IPS-18c (cell line): Measurements from ENCODE around the gene THAP11.
A peak's percentile ranks its signal among the peaks of the same experiment; 100 is the strongest.
"Not testable (repeated sequence)": the region's sequence is repeated elsewhere in the genome, so short reads cannot be mapped to it uniquely, and the experiment has no call there.

Experiments used
- H3K4me3 ChIP-seq: 2 replicates; pipeline ENCODE4 v1.7.0; 2013; ENCODE audit warnings: low read depth, mild to moderate bottlenecking, low read length, moderate library complexity; ENCODE audit not compliant: insufficient read depth
- H3K9me3 ChIP-seq: one replicate; pipeline ENCODE4 v1.6.1; 2013; ENCODE audit warnings: mild to moderate bottlenecking, low read length, moderate library complexity; ENCODE audit not compliant: control insufficient read depth, insufficient read depth

THAP11 gene

DNA sequence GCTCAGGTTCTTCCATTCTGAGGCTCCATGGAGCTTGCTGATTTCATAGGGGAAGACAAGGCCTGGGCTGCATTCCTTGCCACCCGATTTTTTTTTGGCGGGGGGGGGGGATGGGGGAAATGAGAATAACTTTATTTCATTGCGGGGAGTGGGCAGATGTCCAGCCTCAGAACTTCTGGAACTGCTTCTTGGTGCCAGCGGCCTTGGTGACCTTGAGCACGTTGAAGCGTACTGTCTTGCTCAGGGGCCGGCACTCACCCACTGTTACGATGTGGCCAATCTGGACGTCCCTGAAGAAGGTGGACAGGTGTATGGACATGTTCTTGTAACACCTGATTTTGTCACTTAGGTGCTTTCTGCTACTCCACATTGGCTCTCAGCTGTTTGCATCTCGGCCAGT is 13.7 kb downstream of the THAP11 start:
- Histone ChIP-seq H3K4me3 (no peak overlapping the region), H3K9me3 (no peaks in the 10 kb centered on the region)

DNA sequence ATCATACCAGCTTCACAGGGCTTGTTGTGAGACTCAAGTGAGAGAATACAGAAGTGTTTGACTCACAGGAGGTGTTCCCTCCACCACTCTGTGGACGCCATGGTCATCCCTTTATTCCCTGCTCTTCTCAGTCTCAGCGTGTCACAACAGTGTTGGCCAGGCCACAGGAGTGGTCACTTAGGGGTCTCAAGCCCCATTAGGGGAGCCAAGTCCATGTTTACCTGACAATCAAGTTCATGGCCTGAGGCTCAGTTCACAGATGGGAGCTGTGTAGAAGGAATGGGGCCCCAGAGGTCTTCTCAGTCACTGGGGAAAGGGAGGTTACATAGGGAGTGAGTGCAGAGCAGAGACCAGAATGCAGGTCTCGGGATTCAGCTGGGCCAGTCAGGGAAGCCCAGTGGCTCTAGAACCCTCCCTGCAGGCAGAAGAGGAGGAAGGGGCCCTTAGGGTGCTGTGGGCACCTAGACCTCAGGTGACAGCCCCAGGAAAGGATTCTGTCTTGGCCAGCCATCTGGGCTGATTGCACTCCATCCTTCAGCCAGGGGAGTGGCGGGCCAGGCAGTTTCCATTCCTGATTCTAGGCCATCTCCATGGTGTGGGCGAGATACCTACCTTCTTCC is 14.9 kb downstream of the THAP11 start:
- Histone ChIP-seq H3K9me3 (no peaks in the 10 kb centered on the region), H3K4me3 (no peak overlapping the region; the same call in 1 of the 2 replicates)

DNA sequence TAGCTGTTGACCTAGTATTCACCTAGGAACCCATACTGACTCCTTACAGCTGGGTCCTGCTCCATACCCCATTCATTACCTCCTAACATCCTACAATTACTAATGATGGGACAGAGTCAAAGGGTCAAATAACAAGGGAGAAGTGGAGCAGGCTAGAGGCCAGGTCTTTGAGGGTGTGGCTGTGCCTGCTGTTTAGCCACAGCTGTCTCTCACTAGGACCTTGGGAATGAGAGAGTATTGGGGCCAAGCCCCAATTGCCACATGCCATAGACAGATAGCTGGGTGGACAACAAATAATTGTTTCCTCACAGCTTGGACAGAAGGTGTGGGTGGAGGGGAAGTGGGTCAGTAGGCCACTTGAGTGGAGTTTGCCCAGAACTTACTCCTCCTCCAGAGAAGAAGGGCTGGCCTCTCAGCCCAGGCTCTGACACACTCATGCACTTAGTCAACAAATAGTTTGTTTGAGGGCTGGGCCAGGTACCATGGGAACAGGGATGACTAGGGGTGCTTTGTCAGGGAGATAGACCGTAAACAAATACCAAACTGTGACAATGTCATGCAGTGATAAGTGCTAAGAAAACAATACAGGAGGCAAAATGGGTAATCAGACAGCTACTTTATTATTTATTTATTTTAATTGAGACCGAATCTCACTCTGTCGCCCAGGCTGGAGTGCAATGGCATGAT is 15.6 kb downstream of the THAP11 start:
- no peak overlapping the region; the same call in 1 of the 2 replicates for H3K4me3 ChIP-seq
- H3K9me3 ChIP-seq: no peaks in the 10 kb centered on the region

DNA sequence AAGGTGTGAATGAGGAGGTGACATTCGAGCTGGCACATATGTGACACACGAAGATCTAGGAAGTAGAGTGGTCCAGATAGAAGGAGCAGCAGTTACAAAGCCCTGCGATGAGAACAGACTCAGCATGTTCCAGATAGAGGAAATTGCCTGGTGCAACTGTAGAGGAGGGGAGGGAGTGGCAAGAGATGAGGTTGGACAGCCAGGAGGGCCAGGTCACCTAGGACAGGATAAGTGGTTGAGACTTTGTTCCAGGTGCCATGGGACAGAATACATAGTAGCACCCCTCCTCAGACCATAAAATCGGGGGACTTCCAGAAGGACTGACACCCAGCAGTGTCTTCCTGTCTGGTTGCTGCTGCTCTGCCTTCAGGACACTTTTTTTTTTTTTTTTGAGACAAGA is 16.4 kb downstream of the THAP11 start:
- H3K4me3 ChIP-seq: no peak overlapping the region
- H3K9me3 ChIP-seq: no peaks in the 10 kb centered on the region

DNA sequence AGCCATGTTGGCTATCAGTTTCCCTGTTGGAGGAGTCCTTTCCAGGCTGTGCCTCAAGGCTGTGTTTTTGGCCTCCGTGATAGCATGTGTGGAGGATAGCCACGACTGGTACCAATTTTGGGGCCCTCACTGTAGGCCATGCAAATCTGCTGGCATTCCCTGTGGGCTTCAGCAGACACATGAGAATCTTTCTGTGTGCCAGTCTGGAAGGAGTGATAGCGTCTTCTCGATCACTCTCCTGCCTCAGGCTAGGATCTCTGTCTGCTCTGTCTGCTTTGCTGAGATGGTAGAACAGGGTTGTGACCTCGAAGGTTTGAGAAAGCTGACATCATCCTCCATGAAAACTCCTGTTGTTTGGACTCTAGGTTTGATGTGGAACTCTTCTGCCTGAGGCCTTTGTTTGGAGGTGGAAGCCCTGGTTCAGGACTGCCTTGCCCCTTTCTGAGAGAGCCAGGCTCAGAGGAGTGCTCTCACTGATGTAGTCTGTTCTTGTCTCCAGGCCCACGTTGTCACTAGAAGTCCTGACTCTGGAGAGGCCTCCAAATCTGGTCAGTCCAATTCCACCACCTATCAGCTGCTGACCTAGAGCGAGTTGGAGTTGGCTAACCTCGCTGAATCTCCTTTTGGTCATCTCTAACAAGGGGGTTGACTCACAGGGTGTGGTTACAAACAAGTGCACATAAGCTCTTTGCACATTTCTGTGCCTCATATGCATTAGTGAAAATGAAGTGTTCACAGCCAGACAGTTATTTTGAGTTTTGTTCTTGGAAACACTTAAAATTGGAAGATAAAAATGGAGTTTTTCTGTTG is 18.7 kb downstream of the THAP11 start:
- Histone ChIP-seq H3K9me3 (no peaks in the 10 kb centered on the region), H3K4me3 (no peak overlapping the region)

DNA sequence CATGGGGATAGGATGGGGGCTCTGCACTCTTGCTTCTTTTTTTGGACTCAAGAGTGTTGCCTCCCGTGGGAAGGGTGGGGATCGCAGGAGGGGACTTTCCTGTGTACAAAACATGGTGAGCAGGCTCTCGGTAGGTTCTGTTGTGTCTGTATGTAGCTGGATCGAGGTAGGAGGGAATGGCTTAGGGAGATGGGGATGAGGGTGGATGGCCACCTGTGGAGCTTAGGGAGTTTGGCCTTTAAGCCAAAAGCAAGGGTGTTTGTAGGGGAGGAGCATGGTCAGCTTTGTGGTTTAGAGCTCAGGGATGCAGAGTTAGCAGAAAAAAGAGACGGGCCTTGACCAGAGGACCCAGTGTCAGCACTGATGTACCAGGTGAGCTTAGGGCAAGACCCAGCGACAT is 19.8 kb downstream of the THAP11 start:
- Histone ChIP-seq H3K9me3 (no peaks in the 10 kb centered on the region), H3K4me3 (no peak overlapping the region)

DNA sequence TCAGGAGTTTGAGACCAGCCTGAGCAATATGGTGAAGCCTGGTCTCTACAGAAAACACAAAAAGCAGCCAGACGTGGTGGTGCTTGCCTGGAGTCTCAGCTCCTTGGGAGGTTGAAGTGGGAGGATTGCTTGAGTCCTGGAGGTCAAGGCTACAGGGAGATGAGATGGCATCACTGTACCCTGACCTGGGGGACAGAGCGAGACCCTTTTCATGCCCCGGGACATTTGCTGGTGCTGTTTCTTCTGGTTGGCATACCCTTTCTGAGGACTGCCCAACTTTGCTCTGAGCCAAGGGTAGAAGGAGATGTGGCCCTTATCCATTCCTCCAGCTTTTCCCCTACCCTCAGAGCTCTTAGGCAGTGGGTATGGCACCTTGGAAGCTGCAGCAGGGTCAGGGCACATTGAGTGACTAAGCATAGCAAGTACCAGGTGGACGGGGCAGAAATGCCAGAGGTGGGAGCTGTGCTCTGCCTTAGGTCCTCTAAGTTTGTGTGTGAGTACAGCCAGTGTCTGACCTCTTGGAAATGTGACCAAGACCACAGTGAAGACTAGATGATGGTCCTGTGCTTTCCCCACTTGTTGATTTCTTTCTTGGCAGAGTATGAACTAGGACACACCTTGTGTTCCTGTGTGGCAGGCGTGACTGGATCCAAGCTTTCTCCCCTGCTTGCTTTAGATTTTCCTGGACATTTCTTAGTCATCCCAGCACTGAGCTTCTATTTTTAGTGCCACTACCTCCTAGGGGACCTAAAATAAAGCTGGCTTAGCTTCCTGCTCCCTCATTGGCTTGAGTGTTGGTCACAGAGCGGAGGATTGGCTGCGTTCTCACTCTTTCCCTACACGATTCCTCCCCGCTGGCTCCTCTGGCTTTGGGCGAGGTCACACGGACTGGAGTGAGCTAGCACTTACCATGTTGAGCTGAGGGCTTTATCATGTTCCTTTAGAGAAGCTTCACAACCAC is 20.8 kb downstream of the THAP11 start:
- Histone ChIP-seq H3K9me3 (no peaks in the 10 kb centered on the region), H3K4me3 (no peak overlapping the region)

DNA sequence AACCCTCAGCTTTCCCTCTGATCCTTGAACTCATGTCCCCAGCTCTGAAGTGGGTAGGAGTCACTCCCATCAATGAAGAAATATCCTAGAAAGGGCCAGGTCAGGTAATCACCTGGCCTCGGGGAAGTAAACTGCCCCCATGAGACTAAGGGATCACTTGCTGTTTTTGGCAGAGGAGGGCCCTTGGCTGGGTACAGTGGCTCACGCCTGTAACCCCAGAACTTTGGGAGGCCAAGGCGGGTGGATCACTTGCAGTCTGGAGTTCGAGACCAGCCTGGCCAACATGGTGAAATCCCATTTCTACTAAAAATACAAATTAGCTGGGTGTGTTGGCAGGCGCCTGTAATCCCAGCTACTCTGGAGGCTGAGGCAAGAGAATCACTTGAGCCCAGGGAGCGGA is 21.9 kb downstream of the THAP11 start:
- H3K4me3 ChIP-seq, H3K9me3 ChIP-seq: not testable (repeated sequence)

DNA sequence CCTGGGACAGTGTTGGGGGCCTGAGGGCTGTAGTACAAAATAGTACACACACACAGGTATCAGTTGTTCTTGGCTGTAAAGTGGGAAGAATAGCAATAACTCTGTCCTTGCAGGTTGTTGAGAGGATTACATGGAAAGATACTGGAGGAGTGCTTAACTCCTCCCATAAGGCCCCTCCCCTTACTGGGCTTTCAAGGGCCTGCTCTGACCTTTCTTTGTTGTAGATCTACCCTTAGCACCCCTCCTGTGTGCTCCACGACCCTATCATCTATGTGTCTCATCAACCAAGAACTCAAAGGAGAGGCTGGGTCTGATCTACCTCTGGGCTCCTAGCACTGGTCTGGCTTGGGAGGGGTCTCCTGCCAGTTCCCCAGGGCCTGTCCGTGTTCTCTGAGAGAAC is 22.5 kb downstream of the THAP11 start:
- no peak overlapping the region for H3K4me3 ChIP-seq
- H3K9me3 ChIP-seq: no peaks in the 10 kb centered on the region

DNA sequence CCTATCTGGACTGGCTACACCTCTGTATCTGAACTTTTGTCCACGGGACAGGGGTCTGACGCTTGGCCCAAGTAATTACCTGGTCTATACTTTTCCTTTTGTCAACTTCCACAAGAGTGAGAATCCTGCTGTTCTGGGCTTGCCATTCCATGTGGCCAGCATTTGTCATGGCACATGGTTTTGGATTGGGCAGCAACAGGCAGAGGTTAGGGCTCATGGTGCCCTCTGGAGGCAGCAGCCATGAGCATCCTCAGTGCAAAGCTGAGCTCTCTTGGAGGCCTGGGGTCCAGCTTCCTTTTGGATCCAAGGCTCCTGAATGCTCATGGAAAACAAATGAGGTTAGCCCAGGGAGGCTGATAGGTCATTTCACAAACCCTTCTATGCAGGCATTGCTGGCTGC is 23.2 kb downstream of the THAP11 start:
- H3K4me3 ChIP-seq: no peak overlapping the region
- H3K9me3 ChIP-seq: no peaks in the 10 kb centered on the region

DNA sequence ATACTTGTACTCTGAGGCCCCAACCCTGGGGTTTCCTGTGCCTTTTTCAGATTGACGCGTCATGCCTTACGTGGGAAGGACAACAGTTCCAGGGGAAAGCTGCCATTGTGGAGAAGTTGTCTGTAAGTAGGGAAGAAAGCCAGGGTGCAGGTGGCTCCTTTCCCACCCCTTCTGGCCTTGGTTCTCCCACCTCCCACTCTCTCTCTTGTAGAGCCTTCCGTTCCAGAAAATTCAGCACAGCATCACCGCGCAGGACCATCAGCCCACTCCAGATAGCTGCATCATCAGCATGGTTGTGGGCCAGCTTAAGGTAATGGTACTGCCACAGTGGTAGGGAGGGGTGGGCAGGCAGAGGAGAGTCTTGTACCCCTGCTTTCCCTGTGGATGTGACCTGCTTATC is 26.2 kb downstream of the THAP11 start:
- no peaks in the 10 kb centered on the region for H3K9me3 ChIP-seq
- no peak overlapping the region for H3K4me3 ChIP-seq

DNA sequence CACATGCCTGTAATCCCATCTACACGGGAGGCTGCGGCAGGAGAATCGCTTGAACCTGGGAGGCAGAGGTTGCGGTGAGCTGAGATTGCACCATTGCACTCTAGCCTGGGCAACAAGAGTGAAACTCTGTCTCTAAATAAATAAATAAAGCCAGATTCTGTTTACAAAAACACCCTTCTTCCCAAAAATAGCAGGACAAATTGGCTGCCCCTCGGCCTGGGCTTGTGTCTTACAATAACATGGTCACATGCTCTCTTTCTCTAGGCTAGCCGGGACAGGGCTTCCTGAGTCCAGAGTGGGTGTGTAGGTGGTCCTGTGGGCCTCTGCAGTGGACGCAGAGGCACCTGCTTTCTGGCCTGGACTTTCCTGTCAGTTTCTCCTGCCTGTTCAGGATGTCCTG is 27.5 kb downstream of the THAP11 start:
- no peaks in the 10 kb centered on the region for H3K9me3 ChIP-seq
- no peak overlapping the region for H3K4me3 ChIP-seq

DNA sequence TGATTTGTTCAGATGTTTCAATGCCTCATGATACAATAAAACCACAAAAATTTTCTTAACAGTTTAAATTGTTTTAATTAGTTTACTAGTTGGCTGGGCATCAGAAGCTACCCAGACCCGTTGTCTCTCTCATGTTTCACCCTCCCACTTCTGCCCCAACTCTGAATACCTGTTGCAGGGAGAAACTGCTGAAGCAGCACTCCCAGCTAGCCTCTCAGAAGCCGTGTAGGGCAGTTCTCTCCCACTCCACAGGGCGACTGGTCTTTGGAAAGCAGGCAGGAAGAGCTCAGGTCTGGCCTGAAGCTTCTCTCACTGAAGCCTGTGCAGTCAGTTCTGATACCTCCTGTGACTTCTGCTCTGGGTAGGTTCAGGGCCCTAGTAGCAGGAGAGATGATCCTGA is 29.1 kb downstream of the THAP11 start:
- Histone ChIP-seq H3K9me3 (no peaks in the 10 kb centered on the region), H3K4me3 (no peak overlapping the region)

DNA sequence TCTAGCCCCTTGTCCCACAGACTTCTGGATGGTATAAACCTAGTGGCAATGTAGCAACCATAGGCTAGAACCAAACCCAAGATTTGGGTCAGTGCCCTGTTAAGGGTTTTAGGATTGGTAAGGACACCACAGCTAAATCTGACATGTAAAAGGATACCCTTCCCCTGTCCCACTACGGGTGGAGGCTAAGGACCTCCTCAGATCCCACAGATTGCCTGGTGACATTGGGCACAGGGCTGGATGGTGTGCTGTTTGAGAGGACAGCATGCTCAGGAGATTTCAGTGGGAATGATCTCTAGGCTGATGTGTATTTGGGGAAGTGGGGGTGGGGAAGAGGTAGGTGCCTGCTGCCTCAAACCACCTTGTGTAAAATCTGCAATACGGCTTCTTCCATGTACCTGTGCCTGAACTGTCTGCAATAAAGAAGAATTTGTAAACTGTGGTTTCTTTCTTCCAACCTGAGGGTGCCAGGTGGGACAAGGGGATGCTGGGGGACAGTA is 30.1 kb downstream of the THAP11 start:
- H3K4me3 ChIP-seq: 0 out of 2 replicates have a peak overlapping the region, but pooled peaks have one; percentile 91
- H3K9me3 ChIP-seq: no peaks in the 10 kb centered on the region

DNA sequence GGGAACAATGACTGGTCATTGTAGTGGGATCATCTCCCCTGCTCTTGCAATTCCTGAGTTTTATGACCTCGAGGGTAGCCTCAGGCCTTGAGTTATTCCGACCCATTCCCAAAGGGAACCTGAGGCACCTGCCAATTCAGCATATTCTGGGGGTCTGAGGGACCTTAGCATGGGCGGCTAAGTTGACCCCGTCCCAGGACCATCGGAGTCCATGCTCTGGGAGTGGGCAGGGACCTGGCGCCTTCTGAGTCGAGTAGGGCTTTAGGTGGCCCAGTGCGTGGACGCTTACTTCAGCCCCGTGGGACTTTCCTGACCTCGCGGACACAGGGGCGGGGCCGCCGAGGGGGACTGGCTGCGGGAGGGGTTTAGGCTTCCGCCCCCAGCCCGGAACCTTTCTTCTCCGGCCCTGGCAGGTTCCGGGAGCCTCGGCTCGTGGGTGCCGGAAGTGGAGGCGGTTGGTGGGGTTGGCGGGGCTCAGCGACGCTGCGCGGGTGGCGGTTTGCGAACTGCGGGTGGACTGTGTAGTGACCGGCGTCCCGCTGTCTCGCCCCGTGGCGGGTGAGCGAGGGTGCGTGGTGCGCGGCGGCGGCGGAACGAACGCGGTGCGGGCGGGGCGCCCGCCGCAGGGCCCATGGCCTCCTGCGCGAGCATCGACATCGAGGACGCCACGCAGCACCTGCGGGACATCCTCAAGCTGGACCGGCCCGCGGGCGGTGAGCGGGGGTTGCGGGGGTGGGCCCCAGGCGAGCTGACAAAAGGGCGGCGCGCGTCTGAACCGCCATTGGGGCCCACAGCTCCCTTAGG is 30.7 kb downstream of the THAP11 start, which contains the start of gene EDC4:
TSS of gene EDC4 (plus strand) at position 422 of the 804 bp plus-strand sequence. CDS start at position 632, 210 bp downstream.
- Histone ChIP-seq H3K9me3 (no peaks in the 10 kb centered on the region), H3K4me3 (peak within 1 kb of the TSS; percentile 91)
